HEK293 (cell line): Measurements from ENCODE around the gene SH2B3.

Source experiments
- CTCF ChIA-PET: fragments of 350-600 bp; formaldehyde crosslinking; extraction: SDS; loops from one replicate; lab custom pipeline; 2021; ENCODE audit warnings: antibody characterized with exemption; lab: Yijun Ruan, JAX
- POLR2A ChIA-PET: fragments of 300-600 bp; formaldehyde crosslinking; extraction: SDS; loops from one replicate; lab custom pipeline; 2020; ENCODE audit warnings: antibody characterized with exemption, inconsistent platforms; lab: Yijun Ruan, JAX
- H3K27ac ChIP-seq: fragments of 200-500 bp; sonication (Bioruptor generic); 2 replicates; pipeline ENCODE4 v1.5.1; 2014; ENCODE audit warnings: low read depth, low read length, control low read depth, inconsistent platforms; ENCODE audit errors: extremely low read depth
- H3K36me3 ChIP-seq, 2 experiments: fragments of 200-500 bp in 1 of 2; sonication (Bioruptor generic) in 1 of 2; 1 replicate in 1 of 2; 2 replicates in 1 of 2; pipeline ENCODE4 v1.5.1; 2014 to 2017; ENCODE audit warnings: inconsistent platforms in 2 of 2, low read length in 2 of 2; ENCODE audit not compliant: control insufficient read depth in 2 of 2, insufficient read depth in 1 of 2
- H3K4me1 ChIP-seq: fragments of 200-500 bp; sonication (Bioruptor generic); 2 replicates; pipeline ENCODE4 v1.5.1; 2014; ENCODE audit warnings: mild to moderate bottlenecking, low read length, inconsistent platforms; ENCODE audit not compliant: control insufficient read depth, insufficient read depth
- H3K4me3 ChIP-seq: 2 replicates; pipeline ENCODE4 v1.5.1; 2011; ENCODE audit warnings: low read depth, mild to moderate bottlenecking, control low read depth, low read length, moderate library complexity
- H3K9me3 ChIP-seq: fragments of 200-500 bp; sonication (Bioruptor generic); 2 replicates; pipeline ENCODE4 v1.5.1; 2014; ENCODE audit warnings: low read depth, low read length, inconsistent platforms; ENCODE audit not compliant: control insufficient read depth, insufficient read depth
- ATF2 ChIP-seq: fragments of 450-650 bp; formaldehyde crosslinking; IDR thresholded peaks from 2 replicates; pipeline ENCODE4 v1.5.1; 2016; ENCODE audit warnings: missing biosample characterization, missing genetic modification characterization, low read depth
- BCL6B ChIP-seq: fragments of 450-650 bp; formaldehyde crosslinking; IDR thresholded peaks from 2 replicates; pipeline ENCODE4 v1.5.1; 2017; ENCODE audit warnings: missing biosample characterization, missing genetic modification characterization
- GLI2 ChIP-seq: fragments of 450-650 bp; formaldehyde crosslinking; IDR thresholded peaks from 2 replicates; pipeline ENCODE4; 2017; ENCODE audit warnings: missing biosample characterization, missing genetic modification characterization, low read depth, borderline replicate concordance
- GLIS1 ChIP-seq: fragments of 450-650 bp; formaldehyde crosslinking; IDR thresholded peaks from 2 replicates; pipeline ENCODE4 v1.5.1; 2016; ENCODE audit warnings: missing biosample characterization, missing genetic modification characterization
- HOXA7 ChIP-seq: sonication (generic); formaldehyde crosslinking; IDR thresholded peaks from 2 replicates; pipeline ENCODE4 v1.8.1; 2022; ENCODE audit warnings: missing genetic modification reagents, borderline replicate concordance
- KLF1 ChIP-seq: fragments of 450-650 bp; formaldehyde crosslinking; IDR thresholded peaks from 2 replicates; pipeline ENCODE4 v1.5.1; 2016; ENCODE audit warnings: missing biosample characterization, missing genetic modification characterization
- KLF10 ChIP-seq: fragments of 450-650 bp; IDR thresholded peaks from 2 replicates; pipeline ENCODE4 v1.5.1; 2018; ENCODE audit warnings: missing biosample characterization, mild to moderate bottlenecking, missing genetic modification characterization
- YY2 ChIP-seq: fragments of 450-650 bp; formaldehyde crosslinking; IDR thresholded peaks from 2 replicates; pipeline ENCODE4 v1.5.1; 2016; ENCODE audit warnings: missing biosample characterization, missing genetic modification characterization
- ZBTB21 ChIP-seq: fragments of 450-650 bp; formaldehyde crosslinking; IDR thresholded peaks from 2 replicates; pipeline ENCODE4 v1.5.1; 2017; ENCODE audit warnings: missing biosample characterization, missing genetic modification characterization
- ZBTB48 ChIP-seq: fragments of 450-650 bp; formaldehyde crosslinking; IDR thresholded peaks from 2 replicates; pipeline ENCODE4 v1.5.1; 2016; ENCODE audit warnings: missing biosample characterization, missing genetic modification characterization
- ZEB2 ChIP-seq: fragments of 450-650 bp; formaldehyde crosslinking; IDR thresholded peaks from 2 replicates; pipeline ENCODE4 v1.5.1; 2016; ENCODE audit warnings: missing biosample characterization, missing genetic modification characterization
- ZNF133 ChIP-seq: fragments of 450-650 bp; formaldehyde crosslinking; IDR thresholded peaks from 2 replicates; pipeline ENCODE4 v1.5.1; 2016; ENCODE audit warnings: missing biosample characterization, missing genetic modification characterization
- ZNF214 ChIP-seq: fragments of 450-650 bp; formaldehyde crosslinking; IDR thresholded peaks from 2 replicates; pipeline ENCODE4 v1.5.1; 2017; ENCODE audit warnings: missing biosample characterization, mild to moderate bottlenecking, missing genetic modification characterization, borderline replicate concordance
- ZNF223 ChIP-seq: fragments of 450-650 bp; formaldehyde crosslinking; IDR thresholded peaks from 2 replicates; pipeline ENCODE4 v1.5.1; 2016; ENCODE audit warnings: missing biosample characterization, missing genetic modification characterization
- ZNF24 ChIP-seq: fragments of 450-650 bp; formaldehyde crosslinking; IDR thresholded peaks from 2 replicates; pipeline ENCODE4 v1.5.1; 2016; ENCODE audit warnings: missing biosample characterization, missing genetic modification characterization
- ZNF292 ChIP-seq: fragments of 450-650 bp; formaldehyde crosslinking; IDR thresholded peaks from 2 replicates; pipeline ENCODE4 v1.5.1; 2016; ENCODE audit warnings: low read depth, missing biosample characterization, missing genetic modification characterization, borderline replicate concordance
- ZNF302 ChIP-seq: fragments of 450-650 bp; formaldehyde crosslinking; IDR thresholded peaks from 2 replicates; pipeline ENCODE4 v1.5.1; 2016; ENCODE audit warnings: missing biosample characterization, missing genetic modification characterization, low read depth
- ZNF311 ChIP-seq: fragments of 450-650 bp; formaldehyde crosslinking; IDR thresholded peaks from 2 replicates; pipeline ENCODE4 v1.5.1; 2017; ENCODE audit warnings: missing biosample characterization, missing genetic modification characterization, borderline replicate concordance
- ZNF366 ChIP-seq: fragments of 450-650 bp; formaldehyde crosslinking; conservative IDR thresholded peaks from 2 replicates; pipeline ENCODE4 v1.5.1; 2016; ENCODE audit warnings: missing biosample characterization, missing genetic modification characterization
- ZNF394 ChIP-seq: fragments of 450-650 bp; formaldehyde crosslinking; IDR thresholded peaks from 2 replicates; pipeline ENCODE4 v1.5.1; 2016; ENCODE audit warnings: missing biosample characterization, missing genetic modification characterization, mild to moderate bottlenecking, moderate library complexity, borderline replicate concordance
- ZNF426 ChIP-seq: fragments of 450-650 bp; formaldehyde crosslinking; IDR thresholded peaks from 2 replicates; pipeline ENCODE4 v1.5.1; 2017; ENCODE audit warnings: missing biosample characterization, missing genetic modification characterization, mild to moderate bottlenecking, inconsistent platforms, moderate library complexity
- ZNF561 ChIP-seq: fragments of 450-650 bp; IDR thresholded peaks from 2 replicates; pipeline ENCODE4 v1.5.1; 2018; ENCODE audit warnings: missing biosample characterization, missing genetic modification characterization, borderline replicate concordance
- ZNF707 ChIP-seq: fragments of 450-650 bp; formaldehyde crosslinking; IDR thresholded peaks from 2 replicates; pipeline ENCODE4 v1.5.1; 2016; ENCODE audit warnings: missing biosample characterization, missing genetic modification characterization
- ZNF830 ChIP-seq: fragments of 450-650 bp; IDR thresholded peaks from 2 replicates; pipeline ENCODE4 v1.5.0; 2018; ENCODE audit warnings: missing biosample characterization, missing genetic modification characterization, low read depth, mild to moderate bottlenecking, moderate library complexity
- ZSCAN18 ChIP-seq: fragments of 450-650 bp; formaldehyde crosslinking; IDR thresholded peaks from 2 replicates; pipeline ENCODE4 v1.5.1; 2016; ENCODE audit warnings: missing biosample characterization, missing genetic modification characterization
- ZSCAN30 ChIP-seq: fragments of 450-650 bp; IDR thresholded peaks from 2 replicates; pipeline ENCODE4 v1.5.1; 2018; ENCODE audit warnings: missing biosample characterization, mild to moderate bottlenecking, missing genetic modification characterization, moderate library complexity
- ZSCAN4 ChIP-seq: fragments of 450-650 bp; formaldehyde crosslinking; IDR thresholded peaks from 2 replicates; pipeline ENCODE4 v1.5.1; 2017; ENCODE audit warnings: missing biosample characterization, missing genetic modification characterization

SH2B3 gene

GRCh38 chr12:111390910-111391309 lies 14.8 kb upstream of the SH2B3 start:
- ChIA-PET CTCF (interaction anchor here (0.7 to 1.6 kb wide), 3 partner anchors 59 to 390 kb away, joined by 3 to 6 read pairs (median 3); no protein-coding TSS in a partner anchor), POLR2A (no interaction called here)
- no peak for TF ChIP-seq ZNF830
- TF ChIP-seq, all 188 proteins: peak for 0

GRCh38 chr12:111393700-111394300 lies 11.9 kb upstream of the SH2B3 start:
- H3K9me3 ChIP-seq, result no peaks in the 10 kb centered on the region
- H3K4me3 ChIP-seq, result no peak overlapping the region
- no peaks in the 10 kb centered on the region for H3K36me3 ChIP-seq
- no peak overlapping the region for H3K27ac ChIP-seq
- ChIA-PET POLR2A (no interaction called here), CTCF (no interaction called here)
- no peak for TF ChIP-seq ZNF394 (tag by site-specific recombination)
- no peak for TF ChIP-seq KLF1 (tag by site-specific recombination)
- no peak for TF ChIP-seq ZNF24
- no peak for TF ChIP-seq ZNF292
- no peak for TF ChIP-seq ZNF561 (tag by site-specific recombination)
- no peak for TF ChIP-seq HOXA7 (CRISPR knock-in tag)
- no peak for TF ChIP-seq ZNF707 (tag by site-specific recombination)
- no peak for TF ChIP-seq GLIS1 (tag by site-specific recombination)
- TF ChIP-seq BCL6B (tag by site-specific recombination), result no peak
- no peak for TF ChIP-seq ZBTB48 (tag by site-specific recombination)
- no peak for TF ChIP-seq KLF10
- H3K4me1 ChIP-seq, result no peaks in the 10 kb centered on the region

More at GRCh38 chr12:111390910-111391309, 14.8 kb upstream of the SH2B3 start:
- Histone ChIP-seq H3K4me1 (no peaks in the 10 kb centered on the region), H3K27ac (no peak overlapping the region), H3K9me3 (no peaks in the 10 kb centered on the region), H3K4me3 (no peak overlapping the region), H3K36me3 (no peaks in the 10 kb centered on the region)

GRCh38 chr12:111394480-111394879 lies 11.2 kb upstream of the SH2B3 start:
- Histone ChIP-seq H3K36me3 (no peaks in the 10 kb centered on the region), H3K27ac (no peak overlapping the region), H3K9me3 (no peaks in the 10 kb centered on the region), H3K4me1 (no peaks in the 10 kb centered on the region), H3K4me3 (no peak overlapping the region)
- ChIA-PET POLR2A (no interaction called here), CTCF (interaction anchor here (3.0 kb wide), 1 partner anchor 279 kb away, joined by 24 read pairs; no protein-coding TSS in a partner anchor)
- no peak for TF ChIP-seq ATF2 (tag by site-specific recombination)
- TF ChIP-seq ZBTB21, result no peak
- TF ChIP-seq ZNF311 (tag by site-specific recombination), result no peak
- TF ChIP-seq ZEB2 (tag by site-specific recombination), result no peak
- no peak for TF ChIP-seq ZNF214 (tag by site-specific recombination)
- no peak for TF ChIP-seq ZNF426
- no peak for TF ChIP-seq GLI2 (tag by site-specific recombination)
- TF ChIP-seq ZNF302 (tag by site-specific recombination), result no peak
- TF ChIP-seq YY2, result no peak
- no peak for TF ChIP-seq ZNF133 (tag by site-specific recombination)
- TF ChIP-seq ZNF223, result no peak
- TF ChIP-seq ZNF366, result no peak
- no peak for TF ChIP-seq ZSCAN4 (tag by site-specific recombination)
- TF ChIP-seq ZSCAN30, result no peak
- TF ChIP-seq ZSCAN18 (tag by site-specific recombination), result no peak
